PC-3 (cell line): ENCODE results near the gene TBX2. TPM values are rescaled to one million over a fixed set of nuclear protein-coding genes. Genes with fewer than 3 reads are reported as not detected.

Experiments used
- ATAC-seq: fragments of 200-7000 bp; cut with Tn5 transposase; 2 replicates; pipeline ENCODE4 v1.9.1; 2020; ENCODE audit warnings: mild to moderate bottlenecking, moderate library complexity
- BruUV-seq: library from RNA; stranded (reverse); fragments of 400-500 nt; replicated peaks from 2 replicates; lab custom pipeline; 2021; lab: Mats Ljungman, UMichigan
- CTCF ChIA-PET: fragments of 300-600 bp; sonication (Branson Sonifier 250); formaldehyde crosslinking; loops from one replicate; lab custom pipeline; 2022; ENCODE audit warnings: antibody characterized with exemption; lab: Charles Lee
- POLR2A ChIA-PET: fragments of 300-600 bp; sonication (Branson Sonifier 250); formaldehyde crosslinking; loops from one replicate; lab custom pipeline; 2022; ENCODE audit warnings: antibody characterized with exemption; ENCODE audit not compliant: unreplicated experiment; lab: Charles Lee
- DNase-seq: peaks from one replicate; pipeline ENCODE4 v3.0.0-alpha.2; 2015
- H2AFZ ChIP-seq: fragments of 300-600 bp; sonication (generic); 2 replicates; pipeline ENCODE4 v1.6.0; 2016; ENCODE audit warnings: antibody characterized with exemption, low read length
- H3F3A ChIP-seq: fragments of 300-600 bp; sonication (generic); one replicate; pipeline ENCODE4 v1.6.0; 2017; ENCODE audit warnings: antibody characterized with exemption, low read length, control low read depth, mild to moderate bottlenecking; ENCODE audit not compliant: unreplicated experiment
- H3K27ac ChIP-seq: fragments of 300-600 bp; sonication (generic); 2 replicates; pipeline ENCODE4 v1.5.1; 2016; ENCODE audit warnings: mild to moderate bottlenecking, low read length
- H3K27me3 ChIP-seq: fragments of 300-600 bp; sonication (generic); 2 replicates; pipeline ENCODE4 v1.6.1; 2016; ENCODE audit warnings: low read length, mixed read lengths
- H3K36me3 ChIP-seq: fragments of 300-600 bp; sonication (generic); 2 replicates; pipeline ENCODE4 v1.6.1; 2016; ENCODE audit warnings: low read depth, mixed run types, low read length, mixed read lengths
- H3K4me1 ChIP-seq: fragments of 300-600 bp; sonication (generic); 2 replicates; pipeline ENCODE4 v1.5.1; 2016; ENCODE audit warnings: low read length; ENCODE audit not compliant: insufficient read depth
- H3K4me2 ChIP-seq: fragments of 300-600 bp; sonication (generic); 2 replicates; pipeline ENCODE4 v1.6.0; 2016; ENCODE audit warnings: low read length
- H3K4me3 ChIP-seq: fragments of 300-600 bp; sonication (generic); 2 replicates; pipeline ENCODE4 v1.5.1; 2016; ENCODE audit warnings: mild to moderate bottlenecking, low read length, mixed read lengths
- H3K79me2 ChIP-seq: fragments of 300-600 bp; sonication (generic); 2 replicates; pipeline ENCODE4 v1.6.1; 2017; ENCODE audit warnings: low read length, mixed read lengths
- H3K9ac ChIP-seq: fragments of 300-600 bp; sonication (generic); 2 replicates; pipeline ENCODE4 v1.6.0; 2016; ENCODE audit warnings: mild to moderate bottlenecking, low read length
- H3K9me2 ChIP-seq: fragments of 300-600 bp; sonication (generic); replicated peaks from 2 replicates; pipeline ENCODE4 v1.6.1; 2016; ENCODE audit warnings: mixed run types, low read length, mixed read lengths
- H3K9me3 ChIP-seq: fragments of 300-600 bp; sonication (generic); 2 replicates; pipeline ENCODE4 v1.6.1; 2016; ENCODE audit warnings: low read length, mixed read lengths
- H4K20me1 ChIP-seq: fragments of 300-600 bp; sonication (generic); 2 replicates; pipeline ENCODE4 v1.6.1; 2016; ENCODE audit warnings: low read length, mixed read lengths
- EZH2 ChIP-seq: fragments of 300-600 bp; sonication (generic); IDR thresholded peaks from one replicate; pipeline ENCODE4 v1.6.1; 2017; ENCODE audit warnings: antibody characterized with exemption, mild to moderate bottlenecking, low read length; ENCODE audit not compliant: unreplicated experiment
- EZH2phosphoT487 ChIP-seq: fragments of 300-600 bp; sonication (generic); IDR thresholded peaks from 2 replicates; pipeline ENCODE4 v1.6.1; 2018; ENCODE audit warnings: mild to moderate bottlenecking, antibody characterized with exemption, low read length, borderline replicate concordance
- intact Hi-C: fragments of 100-400 bp; cut with micrococcal nuclease; formaldehyde crosslinking; loops from 2 replicates; pipeline ENCODE4 v1.9.0; 2023
- total RNA-seq: library from RNA; depleted of rRNA; stranded (reverse); fragments of >200 nt; gene quantifications from 2 replicates; pipeline ENCODE4 v1.2.3, GENCODE V29; 2014
- TF ChIP-seq, protein P1 (sequence below): fragments of 300-600 bp; sonication (generic); conservative IDR thresholded peaks from 2 replicates; pipeline ENCODE4 v1.5.1; 2017; ENCODE audit warnings: antibody characterized with exemption, low read depth, mild to moderate bottlenecking, low read length

TBX2 gene
- total RNA-seq, 1 experiment from 2014 or later, result 7.1 TPM

DNA sequence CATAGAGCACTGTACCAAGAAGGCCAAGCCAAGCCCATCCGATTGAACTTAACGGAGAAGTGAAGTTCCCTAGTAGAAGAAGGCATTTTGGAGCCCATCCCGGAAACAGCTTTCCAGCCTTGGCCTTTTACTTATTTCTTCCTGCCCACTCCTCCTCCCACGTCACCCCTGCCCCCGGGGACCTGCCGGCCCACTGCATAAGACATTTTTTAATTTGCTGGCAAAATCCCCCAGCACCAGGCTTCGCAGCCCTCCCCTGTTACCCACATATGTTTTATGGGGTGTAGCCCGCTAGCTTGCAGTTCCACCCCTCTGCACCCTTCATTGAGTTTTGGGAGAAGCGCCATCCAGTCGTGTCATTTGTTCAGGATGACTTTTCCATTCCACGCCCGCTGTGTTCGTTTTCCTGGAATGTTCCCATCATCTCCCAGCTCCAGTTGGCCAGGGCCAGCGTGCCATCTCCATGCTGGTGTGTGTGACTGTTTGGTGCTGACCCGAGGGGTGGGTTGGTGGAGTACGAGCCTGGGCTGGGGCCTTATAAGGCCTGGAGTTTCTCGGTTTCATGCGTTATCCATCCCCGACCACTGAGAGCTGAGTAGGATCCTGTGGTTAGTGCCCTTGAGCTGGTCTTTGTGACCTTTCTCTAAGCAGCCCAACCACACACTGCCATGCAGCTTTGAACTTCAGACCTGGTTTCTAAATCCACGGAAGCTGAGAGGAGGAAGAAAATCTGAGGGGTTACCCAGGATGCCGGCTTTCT is 20.0 kb upstream of the TBX2 start:
- Histone ChIP-seq H3K9me3 (no peaks in the 10 kb centered on the region), H3K4me2 (no peak overlapping the region), H3K36me3 (no peaks in the 10 kb centered on the region), H3K27ac (no peak overlapping the region), H3K4me3 (no peak overlapping the region), H3F3A (no peaks in the 10 kb centered on the region), H3K27me3 (no peaks in the 10 kb centered on the region), H3K9me2 (no peaks in the 10 kb centered on the region), H3K4me1 (no peaks in the 10 kb centered on the region), H2AFZ (no peak overlapping the region), H3K79me2 (no peaks in the 10 kb centered on the region), H4K20me1 (no peaks in the 10 kb centered on the region), H3K9ac (no peak overlapping the region)
- TF ChIP-seq EZH2 (no peak), EZH2phosphoT487 (no peak)
- TF ChIP-seq, protein P1, sequence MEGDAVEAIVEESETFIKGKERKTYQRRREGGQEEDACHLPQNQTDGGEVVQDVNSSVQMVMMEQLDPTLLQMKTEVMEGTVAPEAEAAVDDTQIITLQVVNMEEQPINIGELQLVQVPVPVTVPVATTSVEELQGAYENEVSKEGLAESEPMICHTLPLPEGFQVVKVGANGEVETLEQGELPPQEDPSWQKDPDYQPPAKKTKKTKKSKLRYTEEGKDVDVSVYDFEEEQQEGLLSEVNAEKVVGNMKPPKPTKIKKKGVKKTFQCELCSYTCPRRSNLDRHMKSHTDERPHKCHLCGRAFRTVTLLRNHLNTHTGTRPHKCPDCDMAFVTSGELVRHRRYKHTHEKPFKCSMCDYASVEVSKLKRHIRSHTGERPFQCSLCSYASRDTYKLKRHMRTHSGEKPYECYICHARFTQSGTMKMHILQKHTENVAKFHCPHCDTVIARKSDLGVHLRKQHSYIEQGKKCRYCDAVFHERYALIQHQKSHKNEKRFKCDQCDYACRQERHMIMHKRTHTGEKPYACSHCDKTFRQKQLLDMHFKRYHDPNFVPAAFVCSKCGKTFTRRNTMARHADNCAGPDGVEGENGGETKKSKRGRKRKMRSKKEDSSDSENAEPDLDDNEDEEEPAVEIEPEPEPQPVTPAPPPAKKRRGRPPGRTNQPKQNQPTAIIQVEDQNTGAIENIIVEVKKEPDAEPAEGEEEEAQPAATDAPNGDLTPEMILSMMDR, result no peak
- DNase-seq (no peak), ATAC-seq (no peak)
- intact Hi-C loops, result no loop called here
- ChIA-PET CTCF (no interaction called here), POLR2A (no interaction called here)
- no TSS peak for BruUV-seq

DNA sequence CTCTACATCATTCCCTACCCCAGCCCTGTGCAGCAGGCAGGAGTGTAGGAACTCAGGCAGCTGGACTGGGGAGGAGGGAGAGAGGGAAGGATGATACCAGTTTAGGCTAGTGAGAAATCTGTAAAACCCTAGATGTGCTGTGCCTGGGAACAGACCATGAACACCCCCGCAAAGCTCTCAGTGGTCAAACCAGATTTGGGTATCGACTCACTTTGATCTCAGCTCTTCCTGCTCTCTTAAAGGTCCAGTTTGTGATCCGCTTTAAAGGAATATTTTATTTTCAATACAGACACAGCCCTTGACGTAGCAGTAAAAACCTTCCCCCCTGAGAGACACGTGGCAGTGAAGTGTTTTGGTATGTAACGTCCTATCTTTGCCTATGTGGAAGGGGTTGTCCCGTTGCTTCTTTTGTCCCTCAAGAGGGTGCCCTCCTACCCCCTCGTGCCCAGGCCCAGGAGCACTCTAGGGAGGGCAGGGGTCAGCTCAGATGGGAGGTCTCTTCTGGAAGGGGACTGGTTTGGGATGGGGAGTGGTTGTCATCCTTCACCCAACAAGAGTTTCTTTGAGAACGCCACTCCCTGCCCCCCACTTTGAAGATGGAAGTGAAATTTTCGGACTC is 19.3 kb upstream of the TBX2 start:
- TF ChIP-seq EZH2phosphoT487 (no peak), EZH2 (no peak)
- TF ChIP-seq, protein P1, result no peak
- Histone ChIP-seq H3K36me3 (no peaks in the 10 kb centered on the region), H3K4me3 (no peak overlapping the region), H3K4me1 (no peaks in the 10 kb centered on the region), H4K20me1 (no peaks in the 10 kb centered on the region), H3K27me3 (no peaks in the 10 kb centered on the region), H3K9me2 (no peaks in the 10 kb centered on the region), H3F3A (no peaks in the 10 kb centered on the region), H3K27ac (no peak overlapping the region), H3K9me3 (no peaks in the 10 kb centered on the region), H3K4me2 (no peak overlapping the region), H3K9ac (no peak overlapping the region), H3K79me2 (no peaks in the 10 kb centered on the region), H2AFZ (no peak overlapping the region)
- intact Hi-C loops, result no loop called here
- no peak for DNase-seq
- no TSS peak for BruUV-seq
- CTCF ChIA-PET, result no interaction called here
- ATAC-seq, result no peak
- POLR2A ChIA-PET, result no interaction called here
